GM23338 (cell line): ENCODE results near the gene WNT5A. TPM values are rescaled to one million over a fixed set of nuclear protein-coding genes. Genes with fewer than 3 reads are reported as not detected.

Experiments used
- ATAC-seq: fragments of 200-7000 bp; cut with Tn5 transposase; 3 replicates; pipeline ENCODE4 v1.9.1; 2020
- DNase-seq: peaks from one replicate; pipeline ENCODE4 v3.0.0-alpha.2; 2015; ENCODE audit warnings: low spot score
- H2AFZ ChIP-seq: fragments of 200-600 bp; sonication (generic); 2 replicates; pipeline ENCODE4 v1.8.0; 2016; ENCODE audit warnings: antibody characterized with exemption, mild to moderate bottlenecking, moderate library complexity
- H3F3A ChIP-seq: fragments of 200-600 bp; sonication (generic); replicated peaks from 2 replicates; pipeline ENCODE4 v1.8.0; 2017; ENCODE audit warnings: antibody characterized with exemption, mixed run types, low read depth
- H3K27ac ChIP-seq: fragments of 200-600 bp; sonication (generic); 2 replicates; pipeline ENCODE4 v1.6.1; 2016; ENCODE audit warnings: low read depth
- H3K27me3 ChIP-seq: fragments of 200-600 bp; sonication (generic); 2 replicates; pipeline ENCODE4 v1.8.0; 2016; ENCODE audit warnings: mild to moderate bottlenecking, mixed run types, moderate library complexity; ENCODE audit not compliant: insufficient read depth
- H3K36me3 ChIP-seq: fragments of 200-600 bp; sonication (generic); 2 replicates; pipeline ENCODE4 v1.8.0; 2016; ENCODE audit warnings: mild to moderate bottlenecking; ENCODE audit not compliant: insufficient read depth
- H3K4me1 ChIP-seq: fragments of 200-600 bp; sonication (generic); 2 replicates; pipeline ENCODE4 v1.8.0; 2016; ENCODE audit warnings: mild to moderate bottlenecking, moderate library complexity; ENCODE audit not compliant: insufficient read depth
- H3K4me2 ChIP-seq: fragments of 200-600 bp; sonication (generic); 2 replicates; pipeline ENCODE4 v1.7.1; 2017; ENCODE audit warnings: mixed run types
- H3K4me3 ChIP-seq: fragments of 200-600 bp; sonication (generic); 2 replicates; pipeline ENCODE4 v1.6.1; 2016; ENCODE audit warnings: mixed run types
- H3K79me2 ChIP-seq: fragments of 200-600 bp; sonication (generic); replicated peaks from 2 replicates; pipeline ENCODE4 v1.8.0; 2017; ENCODE audit warnings: mild to moderate bottlenecking; ENCODE audit not compliant: insufficient read depth
- H3K9me2 ChIP-seq: fragments of 200-600 bp; sonication (generic); 2 replicates; pipeline ENCODE4 v1.8.0; 2017; ENCODE audit not compliant: insufficient read depth
- H4K20me1 ChIP-seq: fragments of 200-600 bp; sonication (generic); replicated peaks from 2 replicates; pipeline ENCODE4 v1.8.0; 2017; ENCODE audit warnings: mild to moderate bottlenecking; ENCODE audit not compliant: insufficient read depth
- H3K27ac Mint-ChIP-seq: 2 replicates; pipeline ENCODE4 v1.8.0; 2020; ENCODE audit warnings: inconsistent platforms, mild to moderate bottlenecking, moderate library complexity, mixed read lengths
- H3K27me3 Mint-ChIP-seq: 3 replicates; pipeline ENCODE4 v1.8.0; 2022; ENCODE audit warnings: low read depth, mild to moderate bottlenecking, moderate library complexity, mixed read lengths, inconsistent platforms; ENCODE audit not compliant: insufficient read depth, poor library complexity
- H3K36me3 Mint-ChIP-seq: 3 replicates; pipeline ENCODE4 v1.8.0; 2021; ENCODE audit warnings: low read depth, mild to moderate bottlenecking, inconsistent platforms, moderate library complexity, mixed read lengths
- H3K4me1 Mint-ChIP-seq: 3 replicates; pipeline ENCODE4 v1.8.0; 2020; ENCODE audit warnings: mild to moderate bottlenecking, inconsistent platforms, mixed read lengths
- H3K4me3 Mint-ChIP-seq: 3 replicates; pipeline ENCODE4 v1.8.0; 2021; ENCODE audit warnings: moderate library complexity, mild to moderate bottlenecking, inconsistent platforms, mixed read lengths
- H3K9me3 Mint-ChIP-seq: 3 replicates; pipeline ENCODE4 v1.8.0; 2020; ENCODE audit warnings: moderate library complexity, mild to moderate bottlenecking, inconsistent platforms, mixed read lengths
- CREB1 ChIP-seq: fragments of 250-450 bp; sonication (Bioruptor Pico); IDR thresholded peaks from 2 replicates; pipeline ENCODE4 v1.5.0; 2020; ENCODE audit warnings: low read depth, mild to moderate bottlenecking, moderate library complexity
- EZH2 ChIP-seq: fragments of 200-600 bp; sonication (generic); IDR thresholded peaks from one replicate; pipeline ENCODE4 v1.8.0; 2017; ENCODE audit warnings: antibody characterized with exemption, mild to moderate bottlenecking, low read depth; ENCODE audit not compliant: unreplicated experiment
- EZH2phosphoT487 ChIP-seq: fragments of 200-600 bp; sonication (generic); IDR thresholded peaks from one replicate; pipeline ENCODE4 v1.8.1; 2018; ENCODE audit warnings: antibody characterized with exemption; ENCODE audit not compliant: unreplicated experiment
- JUNB ChIP-seq: IDR thresholded peaks from one replicate; pipeline ENCODE4 v1.6.1; 2016; ENCODE audit warnings: antibody characterized with exemption; ENCODE audit not compliant: unreplicated experiment
- NANOG ChIP-seq: IDR thresholded peaks from 2 replicates; pipeline ENCODE4 v1.6.1; 2016; ENCODE audit warnings: antibody characterized with exemption, borderline replicate concordance
- POLR2AphosphoS5 ChIP-seq: IDR thresholded peaks from 2 replicates; pipeline ENCODE4 v1.6.1; 2016; ENCODE audit warnings: antibody characterized with exemption, low read depth
- STAT1 ChIP-seq: IDR thresholded peaks from one replicate; pipeline ENCODE4 v1.6.1; 2016; ENCODE audit warnings: antibody characterized with exemption; ENCODE audit not compliant: unreplicated experiment
- ZNF114 ChIP-seq: fragments of 250-450 bp; sonication (Bioruptor Pico); IDR thresholded peaks from 2 replicates; pipeline ENCODE4 v1.5.0; 2020; ENCODE audit warnings: mild to moderate bottlenecking, moderate library complexity
- ZNF331 ChIP-seq: fragments of 250-450 bp; sonication (Bioruptor Pico); IDR thresholded peaks from 2 replicates; pipeline ENCODE4 v1.5.0; 2020; ENCODE audit warnings: low read depth, mild to moderate bottlenecking, moderate library complexity
- polyA plus RNA-seq: library from polyadenylated mRNA; unstranded; fragments of >200 nt; fragmentation: Nextera tagmentation; extraction: Ambion mirVana; gene quantifications from 2 replicates; pipeline ENCODE4 v1.2.1, GENCODE V29; 2016
- total RNA-seq: library from RNA; depleted of rRNA; stranded (reverse); fragments of >200 nt; shearing (Covaris generic); gene quantifications from 2 replicates; pipeline ENCODE4 v1.2.3, GENCODE V29; 2014
- TF ChIP-seq, protein P1 (sequence below): fragments of 250-450 bp; sonication (Bioruptor Pico); IDR thresholded peaks from 2 replicates; pipeline ENCODE4 v1.5.0; 2020; ENCODE audit warnings: mild to moderate bottlenecking, moderate library complexity
- TF ChIP-seq, protein P2 (sequence below), 2 experiments: fragments of 200-600 bp in 1 of 2; sonication (generic) in 1 of 2; conservative IDR thresholded peaks; 2 replicates each; pipeline versions ENCODE4 v1.5.1 to v1.6.1; 2016 to 2017; ENCODE audit warnings: antibody characterized with exemption in 2 of 2, low read depth in 2 of 2, mild to moderate bottlenecking in 2 of 2, moderate library complexity in 1 of 2
- TF ChIP-seq, protein P3 (sequence below): IDR thresholded peaks from 2 replicates; pipeline ENCODE4 v1.6.1; 2016; ENCODE audit warnings: antibody characterized with exemption
- TF ChIP-seq, protein P4 (sequence below): IDR thresholded peaks from one replicate; pipeline ENCODE4 v1.6.1; 2018; ENCODE audit warnings: antibody characterized with exemption; ENCODE audit not compliant: unreplicated experiment

WNT5A gene
- total and polyA plus RNA-seq, 2 experiments from 2014 or later = 0.53 to 4.0 TPM

DNA sequence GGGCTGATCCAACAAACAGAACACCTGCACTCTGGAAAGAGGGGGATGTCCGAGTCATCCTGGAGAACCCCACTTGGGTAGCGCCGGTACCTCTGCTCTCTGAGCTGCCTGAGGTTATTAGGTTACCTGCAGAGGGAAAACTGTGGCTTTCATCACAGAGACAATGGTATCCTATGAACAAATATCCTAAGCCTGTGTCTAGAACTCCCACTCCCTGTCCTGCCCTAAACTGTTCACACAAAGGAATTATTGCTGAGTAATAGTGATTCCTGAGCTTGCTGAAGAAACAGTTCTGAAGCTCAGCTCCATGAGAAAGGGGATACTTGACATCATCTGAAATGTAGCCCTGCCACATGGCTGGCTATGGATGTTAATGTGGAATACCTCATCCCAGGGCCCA lies 31.9 kb upstream of the WNT5A start:
- Histone ChIP-seq H3K4me3 (no peak overlapping the region), H3K79me2 (no peaks in the 10 kb centered on the region), H4K20me1 (no peaks in the 10 kb centered on the region), H3K27ac (no peak overlapping the region), H2AFZ (no peak overlapping the region), H3K4me2 (no peak overlapping the region), H3K36me3 (no peaks in the 10 kb centered on the region), H3K9me2 (peaks cover 9% of the 10 kb centered on the region), H3F3A (no peaks in the 10 kb centered on the region), H3K4me1 (peaks cover 34% of the 10 kb centered on the region), H3K27me3 (no peaks in the 10 kb centered on the region)
- no peak for ATAC-seq
- no peak for TF ChIP-seq EZH2phosphoT487
- TF ChIP-seq NANOG = no peak
- TF ChIP-seq, protein P1, sequence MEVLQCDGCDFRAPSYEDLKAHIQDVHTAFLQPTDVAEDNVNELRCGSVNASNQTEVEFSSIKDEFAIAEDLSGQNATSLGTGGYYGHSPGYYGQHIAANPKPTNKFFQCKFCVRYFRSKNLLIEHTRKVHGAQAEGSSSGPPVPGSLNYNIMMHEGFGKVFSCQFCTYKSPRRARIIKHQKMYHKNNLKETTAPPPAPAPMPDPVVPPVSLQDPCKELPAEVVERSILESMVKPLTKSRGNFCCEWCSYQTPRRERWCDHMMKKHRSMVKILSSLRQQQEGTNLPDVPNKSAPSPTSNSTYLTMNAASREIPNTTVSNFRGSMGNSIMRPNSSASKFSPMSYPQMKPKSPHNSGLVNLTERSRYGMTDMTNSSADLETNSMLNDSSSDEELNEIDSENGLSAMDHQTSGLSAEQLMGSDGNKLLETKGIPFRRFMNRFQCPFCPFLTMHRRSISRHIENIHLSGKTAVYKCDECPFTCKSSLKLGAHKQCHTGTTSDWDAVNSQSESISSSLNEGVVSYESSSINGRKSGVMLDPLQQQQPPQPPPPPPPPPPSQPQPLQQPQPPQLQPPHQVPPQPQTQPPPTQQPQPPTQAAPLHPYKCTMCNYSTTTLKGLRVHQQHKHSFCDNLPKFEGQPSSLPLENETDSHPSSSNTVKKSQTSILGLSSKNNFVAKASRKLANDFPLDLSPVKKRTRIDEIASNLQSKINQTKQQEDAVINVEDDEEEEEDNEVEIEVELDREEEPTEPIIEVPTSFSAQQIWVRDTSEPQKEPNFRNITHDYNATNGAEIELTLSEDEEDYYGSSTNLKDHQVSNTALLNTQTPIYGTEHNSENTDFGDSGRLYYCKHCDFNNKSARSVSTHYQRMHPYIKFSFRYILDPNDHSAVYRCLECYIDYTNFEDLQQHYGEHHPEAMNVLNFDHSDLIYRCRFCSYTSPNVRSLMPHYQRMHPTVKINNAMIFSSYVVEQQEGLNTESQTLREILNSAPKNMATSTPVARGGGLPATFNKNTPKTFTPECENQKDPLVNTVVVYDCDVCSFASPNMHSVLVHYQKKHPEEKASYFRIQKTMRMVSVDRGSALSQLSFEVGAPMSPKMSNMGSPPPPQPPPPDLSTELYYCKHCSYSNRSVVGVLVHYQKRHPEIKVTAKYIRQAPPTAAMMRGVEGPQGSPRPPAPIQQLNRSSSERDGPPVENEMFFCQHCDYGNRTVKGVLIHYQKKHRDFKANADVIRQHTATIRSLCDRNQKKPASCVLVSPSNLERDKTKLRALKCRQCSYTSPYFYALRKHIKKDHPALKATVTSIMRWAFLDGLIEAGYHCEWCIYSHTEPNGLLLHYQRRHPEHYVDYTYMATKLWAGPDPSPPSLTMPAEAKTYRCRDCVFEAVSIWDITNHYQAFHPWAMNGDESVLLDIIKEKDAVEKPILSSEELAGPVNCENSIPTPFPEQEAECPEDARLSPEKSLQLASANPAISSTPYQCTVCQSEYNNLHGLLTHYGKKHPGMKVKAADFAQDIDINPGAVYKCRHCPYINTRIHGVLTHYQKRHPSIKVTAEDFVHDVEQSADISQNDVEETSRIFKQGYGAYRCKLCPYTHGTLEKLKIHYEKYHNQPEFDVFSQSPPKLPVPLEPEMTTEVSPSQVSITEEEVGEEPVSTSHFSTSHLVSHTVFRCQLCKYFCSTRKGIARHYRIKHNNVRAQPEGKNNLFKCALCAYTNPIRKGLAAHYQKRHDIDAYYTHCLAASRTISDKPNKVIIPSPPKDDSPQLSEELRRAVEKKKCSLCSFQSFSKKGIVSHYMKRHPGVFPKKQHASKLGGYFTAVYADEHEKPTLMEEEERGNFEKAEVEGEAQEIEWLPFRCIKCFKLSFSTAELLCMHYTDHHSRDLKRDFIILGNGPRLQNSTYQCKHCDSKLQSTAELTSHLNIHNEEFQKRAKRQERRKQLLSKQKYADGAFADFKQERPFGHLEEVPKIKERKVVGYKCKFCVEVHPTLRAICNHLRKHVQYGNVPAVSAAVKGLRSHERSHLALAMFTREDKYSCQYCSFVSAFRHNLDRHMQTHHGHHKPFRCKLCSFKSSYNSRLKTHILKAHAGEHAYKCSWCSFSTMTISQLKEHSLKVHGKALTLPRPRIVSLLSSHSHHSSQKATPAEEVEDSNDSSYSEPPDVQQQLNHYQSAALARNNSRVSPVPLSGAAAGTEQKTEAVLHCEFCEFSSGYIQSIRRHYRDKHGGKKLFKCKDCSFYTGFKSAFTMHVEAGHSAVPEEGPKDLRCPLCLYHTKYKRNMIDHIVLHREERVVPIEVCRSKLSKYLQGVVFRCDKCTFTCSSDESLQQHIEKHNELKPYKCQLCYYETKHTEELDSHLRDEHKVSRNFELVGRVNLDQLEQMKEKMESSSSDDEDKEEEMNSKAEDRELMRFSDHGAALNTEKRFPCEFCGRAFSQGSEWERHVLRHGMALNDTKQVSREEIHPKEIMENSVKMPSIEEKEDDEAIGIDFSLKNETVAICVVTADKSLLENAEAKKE = no peak
- no peak for TF ChIP-seq POLR2AphosphoS5
- TF ChIP-seq, protein P2, sequence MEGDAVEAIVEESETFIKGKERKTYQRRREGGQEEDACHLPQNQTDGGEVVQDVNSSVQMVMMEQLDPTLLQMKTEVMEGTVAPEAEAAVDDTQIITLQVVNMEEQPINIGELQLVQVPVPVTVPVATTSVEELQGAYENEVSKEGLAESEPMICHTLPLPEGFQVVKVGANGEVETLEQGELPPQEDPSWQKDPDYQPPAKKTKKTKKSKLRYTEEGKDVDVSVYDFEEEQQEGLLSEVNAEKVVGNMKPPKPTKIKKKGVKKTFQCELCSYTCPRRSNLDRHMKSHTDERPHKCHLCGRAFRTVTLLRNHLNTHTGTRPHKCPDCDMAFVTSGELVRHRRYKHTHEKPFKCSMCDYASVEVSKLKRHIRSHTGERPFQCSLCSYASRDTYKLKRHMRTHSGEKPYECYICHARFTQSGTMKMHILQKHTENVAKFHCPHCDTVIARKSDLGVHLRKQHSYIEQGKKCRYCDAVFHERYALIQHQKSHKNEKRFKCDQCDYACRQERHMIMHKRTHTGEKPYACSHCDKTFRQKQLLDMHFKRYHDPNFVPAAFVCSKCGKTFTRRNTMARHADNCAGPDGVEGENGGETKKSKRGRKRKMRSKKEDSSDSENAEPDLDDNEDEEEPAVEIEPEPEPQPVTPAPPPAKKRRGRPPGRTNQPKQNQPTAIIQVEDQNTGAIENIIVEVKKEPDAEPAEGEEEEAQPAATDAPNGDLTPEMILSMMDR (conservative IDR thresholded peaks at IDR 0.05; ENCODE audit: low read depth in 2 of 2) = no peak
- TF ChIP-seq, protein P3, sequence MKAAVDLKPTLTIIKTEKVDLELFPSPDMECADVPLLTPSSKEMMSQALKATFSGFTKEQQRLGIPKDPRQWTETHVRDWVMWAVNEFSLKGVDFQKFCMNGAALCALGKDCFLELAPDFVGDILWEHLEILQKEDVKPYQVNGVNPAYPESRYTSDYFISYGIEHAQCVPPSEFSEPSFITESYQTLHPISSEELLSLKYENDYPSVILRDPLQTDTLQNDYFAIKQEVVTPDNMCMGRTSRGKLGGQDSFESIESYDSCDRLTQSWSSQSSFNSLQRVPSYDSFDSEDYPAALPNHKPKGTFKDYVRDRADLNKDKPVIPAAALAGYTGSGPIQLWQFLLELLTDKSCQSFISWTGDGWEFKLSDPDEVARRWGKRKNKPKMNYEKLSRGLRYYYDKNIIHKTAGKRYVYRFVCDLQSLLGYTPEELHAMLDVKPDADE = no peak
- no peak for TF ChIP-seq CREB1 (CRISPR knock-in tag)
- TF ChIP-seq ZNF331 (CRISPR knock-in tag) = no peak
- TF ChIP-seq EZH2 = no peak
- no peak for TF ChIP-seq STAT1
- TF ChIP-seq, protein P4, sequence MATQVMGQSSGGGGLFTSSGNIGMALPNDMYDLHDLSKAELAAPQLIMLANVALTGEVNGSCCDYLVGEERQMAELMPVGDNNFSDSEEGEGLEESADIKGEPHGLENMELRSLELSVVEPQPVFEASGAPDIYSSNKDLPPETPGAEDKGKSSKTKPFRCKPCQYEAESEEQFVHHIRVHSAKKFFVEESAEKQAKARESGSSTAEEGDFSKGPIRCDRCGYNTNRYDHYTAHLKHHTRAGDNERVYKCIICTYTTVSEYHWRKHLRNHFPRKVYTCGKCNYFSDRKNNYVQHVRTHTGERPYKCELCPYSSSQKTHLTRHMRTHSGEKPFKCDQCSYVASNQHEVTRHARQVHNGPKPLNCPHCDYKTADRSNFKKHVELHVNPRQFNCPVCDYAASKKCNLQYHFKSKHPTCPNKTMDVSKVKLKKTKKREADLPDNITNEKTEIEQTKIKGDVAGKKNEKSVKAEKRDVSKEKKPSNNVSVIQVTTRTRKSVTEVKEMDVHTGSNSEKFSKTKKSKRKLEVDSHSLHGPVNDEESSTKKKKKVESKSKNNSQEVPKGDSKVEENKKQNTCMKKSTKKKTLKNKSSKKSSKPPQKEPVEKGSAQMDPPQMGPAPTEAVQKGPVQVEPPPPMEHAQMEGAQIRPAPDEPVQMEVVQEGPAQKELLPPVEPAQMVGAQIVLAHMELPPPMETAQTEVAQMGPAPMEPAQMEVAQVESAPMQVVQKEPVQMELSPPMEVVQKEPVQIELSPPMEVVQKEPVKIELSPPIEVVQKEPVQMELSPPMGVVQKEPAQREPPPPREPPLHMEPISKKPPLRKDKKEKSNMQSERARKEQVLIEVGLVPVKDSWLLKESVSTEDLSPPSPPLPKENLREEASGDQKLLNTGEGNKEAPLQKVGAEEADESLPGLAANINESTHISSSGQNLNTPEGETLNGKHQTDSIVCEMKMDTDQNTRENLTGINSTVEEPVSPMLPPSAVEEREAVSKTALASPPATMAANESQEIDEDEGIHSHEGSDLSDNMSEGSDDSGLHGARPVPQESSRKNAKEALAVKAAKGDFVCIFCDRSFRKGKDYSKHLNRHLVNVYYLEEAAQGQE = no peak
- TF ChIP-seq JUNB = no peak
- no peak for TF ChIP-seq ZNF114 (CRISPR knock-in tag)
- DNase-seq = no peak
- no peaks in the 10 kb centered on the region for H3K36me3 Mint-ChIP-seq
- peaks cover 51% of the 10 kb centered on the region for H3K4me1 Mint-ChIP-seq
- no peak overlapping the region for H3K4me3 Mint-ChIP-seq
- H3K9me3 Mint-ChIP-seq = no peaks in the 10 kb centered on the region
- H3K27me3 Mint-ChIP-seq = no peaks in the 10 kb centered on the region
- H3K27ac Mint-ChIP-seq = no peak overlapping the region
